SK-N-DZ (cell line): Measurements from ENCODE around the gene ABCA7.

Experiments
- DNase-seq: peaks from one replicate; pipeline ENCODE4 v3.0.0-alpha.2; 2015; ENCODE audit warnings: low spot score

ABCA7 gene

DNA sequence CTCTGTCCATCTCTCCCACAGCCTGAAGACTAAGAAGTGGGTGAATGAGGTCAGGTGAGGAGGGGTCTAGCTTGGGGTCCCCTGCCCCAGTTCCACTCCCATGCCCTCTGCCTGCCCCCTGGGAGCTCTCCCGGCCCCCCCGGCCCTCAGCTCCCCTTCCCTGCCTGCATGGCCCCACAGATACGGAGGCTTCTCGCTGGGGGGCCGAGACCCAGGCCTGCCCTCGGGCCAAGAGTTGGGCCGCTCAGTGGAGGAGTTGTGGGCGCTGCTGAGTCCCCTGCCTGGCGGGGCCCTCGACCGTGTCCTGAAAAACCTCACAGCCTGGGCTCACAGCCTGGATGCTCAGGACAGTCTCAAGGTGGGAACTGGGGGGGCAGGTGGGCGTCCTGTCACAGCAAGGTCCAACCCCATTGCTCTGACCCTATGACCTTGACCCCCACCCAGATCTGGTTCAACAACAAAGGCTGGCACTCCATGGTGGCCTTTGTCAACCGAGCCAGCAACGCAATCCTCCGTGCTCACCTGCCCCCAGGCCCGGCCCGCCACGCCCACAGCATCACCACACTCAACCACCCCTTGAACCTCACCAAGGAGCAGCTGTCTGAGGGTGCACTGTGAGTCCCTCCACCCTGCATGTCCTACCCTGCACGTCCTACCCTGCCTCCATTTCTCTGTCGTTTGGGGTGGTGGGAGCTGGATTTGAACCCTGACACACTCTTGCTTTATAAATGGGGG, 16.1 kb downstream of the ABCA7 start:
- DNase-seq: no peak

DNA sequence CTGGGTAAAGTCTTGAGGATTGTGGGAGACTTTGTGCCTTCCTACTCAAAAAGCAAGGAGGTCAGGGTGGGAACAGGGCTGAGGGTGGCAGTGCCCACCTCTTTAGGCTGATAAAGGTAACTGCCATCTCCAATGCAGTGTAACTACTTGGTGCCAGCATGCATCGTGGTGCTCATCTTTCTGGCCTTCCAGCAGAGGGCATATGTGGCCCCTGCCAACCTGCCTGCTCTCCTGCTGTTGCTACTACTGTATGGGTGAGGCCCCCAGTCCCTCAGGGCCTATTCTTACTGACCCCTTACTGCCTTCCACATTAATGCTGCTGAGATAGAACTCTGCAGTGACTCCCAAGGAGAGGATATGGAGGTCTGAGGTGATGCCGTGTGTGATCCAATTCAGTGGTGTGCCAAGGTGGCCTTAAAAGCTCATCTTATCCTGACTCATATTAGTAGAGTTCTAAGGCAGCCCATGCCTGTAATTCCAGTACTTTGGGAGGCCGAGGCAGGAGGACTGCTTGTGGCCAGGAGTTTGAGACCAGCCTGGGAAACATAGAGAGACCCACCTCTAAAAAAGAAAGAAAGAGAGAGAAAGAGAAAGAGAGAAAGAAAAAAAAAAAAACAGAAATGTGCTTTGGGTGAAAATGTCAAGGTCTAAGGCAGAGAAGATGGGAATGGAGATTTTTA, 17.4 kb downstream of the ABCA7 start:
- peak; percentile 74 for DNase-seq

DNA sequence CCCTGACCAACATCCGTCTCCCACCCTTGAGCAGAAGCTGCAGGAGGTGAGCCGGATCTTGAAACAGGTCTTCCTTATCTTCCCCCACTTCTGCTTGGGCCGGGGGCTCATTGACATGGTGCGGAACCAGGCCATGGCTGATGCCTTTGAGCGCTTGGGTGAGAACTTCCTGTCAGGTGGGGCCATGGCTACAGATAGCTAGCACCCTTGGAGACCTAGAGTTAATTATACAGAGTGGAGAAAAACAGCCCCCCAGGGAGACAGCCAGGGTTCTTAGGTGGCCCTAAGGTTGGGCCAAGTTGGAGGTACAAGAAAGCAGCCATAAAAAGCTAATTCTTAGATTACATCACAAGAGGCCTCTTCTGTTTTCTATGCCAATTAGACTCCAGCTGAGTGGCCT, 18.2 kb downstream of the ABCA7 start:
- no peak for DNase-seq

DNA sequence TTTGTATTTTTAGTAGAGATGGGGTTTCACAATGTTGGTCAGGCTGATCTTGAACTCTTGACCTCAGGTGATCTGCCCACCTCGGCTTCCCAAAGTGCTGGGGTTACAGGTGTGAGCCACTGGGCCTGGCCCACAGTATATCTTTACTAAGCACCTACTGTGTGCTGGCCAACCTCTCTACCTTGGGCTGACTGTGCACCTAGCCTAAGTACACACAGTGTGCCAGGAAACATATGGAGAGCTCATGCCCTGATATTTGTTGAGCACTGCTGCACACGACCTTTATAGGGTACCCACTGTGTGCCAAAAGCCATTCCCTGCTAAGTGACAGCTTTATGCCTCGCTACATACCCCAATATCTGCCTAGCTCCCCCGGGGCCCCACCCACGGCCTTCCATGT, 20.8 kb downstream of the ABCA7 start:
- DNase-seq: no peak

DNA sequence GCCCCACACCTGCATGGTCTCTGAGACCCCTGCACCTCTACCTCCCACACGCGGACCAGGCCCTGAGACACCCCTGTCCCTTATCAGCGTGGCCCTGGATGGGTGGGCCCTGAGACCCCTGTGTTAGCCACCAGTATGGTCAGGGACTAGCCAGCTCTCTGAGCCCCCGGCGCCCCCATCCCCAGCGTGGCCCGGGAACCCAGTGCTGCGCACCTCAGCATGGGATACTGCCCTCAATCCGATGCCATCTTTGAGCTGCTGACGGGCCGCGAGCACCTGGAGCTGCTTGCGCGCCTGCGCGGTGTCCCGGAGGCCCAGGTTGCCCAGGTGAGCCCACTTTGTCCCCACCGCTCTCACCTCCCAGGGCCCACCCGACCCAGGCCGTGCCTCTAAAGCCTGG, 22.1 kb downstream of the ABCA7 start:
- DNase-seq: no peak

DNA sequence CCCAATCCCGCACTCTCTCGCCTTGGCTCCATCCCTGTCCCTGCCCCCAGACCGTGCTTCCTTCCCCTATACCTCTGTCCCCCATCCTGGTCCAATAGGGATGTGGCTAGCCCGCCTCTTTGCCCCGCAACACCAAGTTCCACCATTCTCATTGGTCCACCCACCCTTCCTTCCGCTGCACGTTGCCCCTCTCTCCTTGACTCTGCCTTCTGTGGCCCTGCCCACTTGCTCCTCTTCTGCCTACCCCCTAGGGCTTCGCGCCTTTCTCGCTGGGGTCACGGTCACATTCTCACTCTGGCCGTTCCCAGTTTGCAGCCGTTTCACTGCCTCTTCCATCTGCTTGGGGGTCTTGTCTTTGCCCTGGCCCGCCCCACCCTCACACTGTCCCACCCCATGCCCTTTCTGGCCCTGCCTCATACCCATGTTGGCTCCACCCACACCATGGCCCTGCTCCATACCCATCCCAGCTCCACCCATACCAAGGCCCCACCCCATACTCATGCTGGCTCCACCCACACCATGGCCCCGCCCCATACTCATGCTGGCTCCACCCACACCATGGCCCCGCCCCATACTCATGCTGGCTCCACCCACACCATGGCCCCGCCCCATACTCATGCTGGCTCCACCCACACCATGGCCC, 22.6 kb downstream of the ABCA7 start:
- no peak for DNase-seq

DNA sequence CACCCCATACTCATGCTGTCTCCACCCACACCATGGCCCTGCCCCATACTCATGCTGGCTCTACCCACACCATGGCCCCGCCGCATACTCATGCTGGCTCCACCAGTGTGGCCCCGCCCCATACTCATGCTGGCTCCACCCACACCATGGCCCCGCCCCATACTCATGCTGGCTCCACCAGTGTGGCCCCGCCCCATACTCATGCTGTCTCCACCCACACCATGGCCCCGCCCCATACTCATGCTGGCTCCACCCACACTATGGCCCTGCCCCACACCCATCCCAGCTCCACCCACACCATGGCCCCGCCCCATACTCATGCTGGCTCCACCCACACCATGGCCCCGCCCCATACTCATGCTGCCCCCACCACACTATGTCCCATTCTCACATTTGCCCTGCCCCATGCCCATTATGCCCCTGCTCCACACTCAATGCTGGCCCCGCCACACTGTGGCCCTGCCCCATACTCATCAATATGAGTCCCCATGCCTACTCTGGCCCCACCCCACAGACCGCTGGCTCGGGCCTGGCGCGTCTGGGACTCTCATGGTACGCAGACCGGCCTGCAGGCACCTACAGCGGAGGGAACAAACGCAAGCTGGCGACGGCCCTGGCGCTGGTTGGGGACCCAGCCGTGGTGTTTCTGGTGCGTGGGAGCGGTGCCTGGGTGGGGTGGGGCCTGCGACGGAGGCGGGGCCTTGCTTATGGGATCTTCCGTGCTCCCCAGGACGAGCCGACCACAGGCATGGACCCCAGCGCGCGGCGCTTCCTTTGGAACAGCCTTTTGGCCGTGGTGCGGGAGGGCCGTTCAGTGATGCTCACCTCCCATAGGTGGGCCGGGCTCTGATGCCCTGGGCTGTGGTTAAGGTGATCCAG, 23.4 kb downstream of the ABCA7 start:
- no peak for DNase-seq

DNA sequence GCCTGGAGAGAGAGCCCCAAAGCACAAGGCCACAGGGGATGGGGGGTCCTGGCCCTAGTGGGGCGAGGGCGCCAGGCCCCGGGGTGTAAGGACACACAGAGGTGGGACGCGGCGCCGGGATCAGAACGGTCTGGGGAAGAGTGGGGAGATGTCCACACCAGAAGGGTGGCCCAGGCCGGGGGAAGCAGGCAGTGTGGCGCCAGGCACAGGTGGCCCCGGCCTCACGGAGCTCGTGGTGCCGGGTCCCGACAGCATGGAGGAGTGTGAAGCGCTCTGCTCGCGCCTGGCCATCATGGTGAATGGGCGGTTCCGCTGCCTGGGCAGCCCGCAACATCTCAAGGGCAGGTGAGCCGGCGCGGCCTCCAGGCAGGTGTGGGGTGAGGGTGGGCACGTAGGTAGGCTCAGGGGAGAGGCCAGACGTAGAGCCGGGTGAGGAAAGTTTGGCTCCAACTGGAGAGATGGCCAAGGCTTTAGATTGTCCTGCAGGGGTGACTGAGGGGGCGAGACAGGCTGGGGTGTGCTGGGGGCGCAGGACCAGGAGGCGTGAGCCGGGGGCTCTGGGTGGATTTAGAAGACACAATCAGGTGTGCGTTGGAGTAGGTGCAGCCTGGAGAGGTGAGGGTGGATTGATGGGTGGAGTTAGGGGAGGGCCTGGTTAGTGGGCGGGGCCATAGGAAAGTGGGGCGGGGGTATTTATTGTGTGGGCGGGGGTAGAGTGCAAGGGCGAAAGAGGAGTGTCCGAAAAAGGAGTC, 24.2 kb downstream of the ABCA7 start:
- no peak for DNase-seq

DNA sequence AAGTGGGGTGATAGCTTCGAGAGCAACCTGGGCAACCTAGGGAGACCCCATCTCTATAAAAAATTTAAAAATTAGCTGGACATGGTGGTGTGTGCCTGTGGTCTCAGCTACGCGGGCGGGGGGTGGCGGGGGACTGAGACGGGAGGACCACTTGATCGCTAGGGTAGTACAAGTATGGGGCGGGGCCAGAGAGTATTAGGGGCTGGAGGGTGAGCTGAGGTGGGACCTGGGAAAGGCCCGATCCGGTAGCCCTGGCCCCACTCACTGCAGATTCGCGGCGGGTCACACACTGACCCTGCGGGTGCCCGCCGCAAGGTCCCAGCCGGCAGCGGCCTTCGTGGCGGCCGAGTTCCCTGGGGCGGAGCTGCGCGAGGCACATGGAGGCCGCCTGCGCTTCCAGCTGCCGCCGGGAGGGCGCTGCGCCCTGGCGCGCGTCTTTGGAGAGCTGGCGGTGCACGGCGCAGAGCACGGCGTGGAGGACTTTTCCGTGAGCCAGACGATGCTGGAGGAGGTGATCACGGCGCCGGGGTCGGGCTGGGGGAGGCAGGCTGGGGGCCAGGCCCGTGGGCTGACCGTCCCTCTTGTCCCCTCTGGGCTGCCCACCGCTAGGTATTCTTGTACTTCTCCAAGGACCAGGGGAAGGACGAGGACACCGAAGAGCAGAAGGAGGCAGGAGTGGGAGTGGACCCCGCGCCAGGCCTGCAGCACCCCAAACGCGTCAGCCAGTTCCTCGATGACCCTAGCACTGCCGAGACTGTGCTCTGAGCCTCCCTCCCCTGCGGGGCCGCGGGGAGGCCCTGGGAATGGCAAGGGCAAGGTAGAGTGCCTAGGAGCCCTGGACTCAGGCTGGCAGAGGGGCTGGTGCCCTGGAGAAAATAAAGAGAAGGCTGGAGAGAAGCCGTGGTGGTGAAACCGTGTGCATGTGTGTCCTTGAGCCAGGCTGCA, 25.0 kb downstream of the ABCA7 start:
- peak; percentile 67 for DNase-seq

DNA sequence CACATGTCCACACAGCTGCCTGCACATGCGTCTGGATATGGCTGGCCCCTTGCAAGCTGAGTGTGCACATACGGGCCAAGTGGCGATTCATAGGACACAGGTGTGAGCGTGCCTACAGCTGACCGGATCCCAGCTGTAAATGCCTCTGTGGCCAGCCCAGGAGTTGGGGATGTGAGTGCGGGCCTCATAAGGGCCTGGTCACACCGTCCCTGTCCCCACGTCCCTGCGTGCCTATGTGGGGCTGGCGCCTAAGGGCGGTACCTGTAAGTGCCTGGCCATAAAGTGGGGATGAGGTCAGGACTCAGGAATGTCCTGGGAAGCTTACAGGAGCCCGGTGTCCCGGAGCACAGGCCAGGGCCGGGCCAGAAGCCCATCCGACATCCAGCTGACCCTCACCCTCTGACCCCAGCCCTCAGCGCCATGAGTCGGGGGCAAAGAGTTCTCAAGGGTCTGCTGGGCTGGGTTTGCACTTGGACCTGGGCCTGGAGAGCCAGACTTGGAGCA, 25.8 kb downstream of the ABCA7 start:
- no peak for DNase-seq

DNA sequence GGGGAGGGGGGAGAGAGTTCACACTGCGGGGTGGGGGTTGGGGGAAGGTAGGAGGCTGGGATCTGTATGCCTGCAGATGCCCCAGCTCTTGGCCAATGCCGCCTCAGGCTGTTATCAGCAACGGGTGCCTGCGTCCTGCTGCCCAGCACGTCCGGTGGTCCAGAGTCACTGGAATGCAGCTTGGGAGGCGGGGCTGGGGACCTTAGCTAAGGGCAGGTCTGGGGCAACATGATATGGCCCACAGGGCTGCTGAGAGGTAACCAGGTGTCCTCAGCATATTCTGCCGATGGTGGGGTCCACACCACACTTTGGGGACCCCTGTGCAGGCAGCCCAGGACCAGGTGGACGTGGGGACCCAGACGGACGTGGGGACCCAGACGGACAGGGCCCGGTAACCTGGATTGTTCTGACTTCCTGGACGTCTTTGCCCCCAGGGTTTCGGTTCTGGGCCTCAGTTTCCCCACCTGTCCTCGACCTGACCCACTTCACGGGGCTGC, 26.4 kb downstream of the ABCA7 start:
- DNase-seq: no peak

DNA sequence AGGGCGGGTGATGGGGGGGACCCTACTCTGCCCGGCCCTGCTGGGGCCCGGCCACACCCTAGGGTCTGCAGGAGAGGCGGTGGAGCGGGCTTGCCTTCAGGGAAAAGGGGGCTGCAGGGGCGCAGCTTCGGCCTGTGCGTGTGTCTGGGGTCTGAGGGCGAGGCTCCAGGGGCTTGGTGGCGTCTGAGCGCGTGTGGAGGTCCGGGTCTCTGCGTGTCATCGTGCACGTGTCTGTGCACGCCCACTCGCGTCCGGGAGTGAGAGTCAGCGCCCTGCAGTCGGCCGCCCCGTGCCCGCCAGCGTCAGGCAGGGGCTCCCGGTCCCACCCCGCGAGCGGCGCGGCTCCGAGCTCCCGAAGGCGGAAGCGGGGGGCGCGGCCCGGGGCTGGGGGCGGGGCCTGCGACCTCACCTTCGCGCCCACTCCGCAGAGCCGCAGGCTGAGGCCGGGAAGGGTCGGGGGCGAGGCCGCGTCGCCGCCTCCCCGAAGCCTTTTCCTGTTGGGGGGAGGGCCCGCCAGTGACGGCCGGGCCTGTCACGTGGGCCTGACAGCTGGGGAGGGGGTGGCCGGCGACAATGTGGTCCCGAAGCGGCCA, 26.9 kb downstream of the ABCA7 start, which contains the start of gene ARHGAP45:
Gene ARHGAP45 (plus strand): TSS at position 420 of the 593 bp plus-strand sequence. CDS start 239 bp downstream, outside the sequence.
- DNase-seq: no peak

DNA sequence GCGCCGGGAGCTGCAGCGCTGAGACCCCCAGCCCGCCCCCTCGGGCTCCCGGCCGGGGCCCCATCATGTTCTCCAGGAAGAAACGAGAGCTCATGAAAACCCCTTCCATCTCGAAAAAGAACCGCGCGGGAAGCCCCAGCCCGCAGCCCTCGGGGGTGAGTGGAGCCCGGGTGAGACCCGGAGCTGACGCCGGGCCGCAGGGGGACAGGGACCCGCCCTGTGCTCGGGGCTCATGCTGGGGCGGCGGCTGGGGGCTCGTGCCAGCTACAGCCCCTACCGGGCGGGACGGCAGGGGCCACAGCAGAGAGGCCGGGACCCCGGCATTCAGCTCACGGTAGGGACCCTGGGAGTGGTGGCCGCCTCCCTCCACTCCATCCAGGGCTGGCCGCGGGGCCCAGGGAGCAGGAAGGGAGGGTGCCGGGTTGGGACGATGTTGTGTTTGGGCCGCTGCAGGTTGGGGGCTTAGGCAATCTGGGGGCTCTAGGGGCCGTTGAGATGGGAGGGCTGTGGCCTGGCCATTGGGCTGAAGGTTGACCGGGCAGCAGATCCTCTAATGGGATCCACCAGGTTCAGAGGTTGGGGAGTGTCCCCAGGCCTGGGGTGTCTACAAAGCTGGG, 27.5 kb downstream of the ABCA7 start:
- DNase-seq: no peak

DNA sequence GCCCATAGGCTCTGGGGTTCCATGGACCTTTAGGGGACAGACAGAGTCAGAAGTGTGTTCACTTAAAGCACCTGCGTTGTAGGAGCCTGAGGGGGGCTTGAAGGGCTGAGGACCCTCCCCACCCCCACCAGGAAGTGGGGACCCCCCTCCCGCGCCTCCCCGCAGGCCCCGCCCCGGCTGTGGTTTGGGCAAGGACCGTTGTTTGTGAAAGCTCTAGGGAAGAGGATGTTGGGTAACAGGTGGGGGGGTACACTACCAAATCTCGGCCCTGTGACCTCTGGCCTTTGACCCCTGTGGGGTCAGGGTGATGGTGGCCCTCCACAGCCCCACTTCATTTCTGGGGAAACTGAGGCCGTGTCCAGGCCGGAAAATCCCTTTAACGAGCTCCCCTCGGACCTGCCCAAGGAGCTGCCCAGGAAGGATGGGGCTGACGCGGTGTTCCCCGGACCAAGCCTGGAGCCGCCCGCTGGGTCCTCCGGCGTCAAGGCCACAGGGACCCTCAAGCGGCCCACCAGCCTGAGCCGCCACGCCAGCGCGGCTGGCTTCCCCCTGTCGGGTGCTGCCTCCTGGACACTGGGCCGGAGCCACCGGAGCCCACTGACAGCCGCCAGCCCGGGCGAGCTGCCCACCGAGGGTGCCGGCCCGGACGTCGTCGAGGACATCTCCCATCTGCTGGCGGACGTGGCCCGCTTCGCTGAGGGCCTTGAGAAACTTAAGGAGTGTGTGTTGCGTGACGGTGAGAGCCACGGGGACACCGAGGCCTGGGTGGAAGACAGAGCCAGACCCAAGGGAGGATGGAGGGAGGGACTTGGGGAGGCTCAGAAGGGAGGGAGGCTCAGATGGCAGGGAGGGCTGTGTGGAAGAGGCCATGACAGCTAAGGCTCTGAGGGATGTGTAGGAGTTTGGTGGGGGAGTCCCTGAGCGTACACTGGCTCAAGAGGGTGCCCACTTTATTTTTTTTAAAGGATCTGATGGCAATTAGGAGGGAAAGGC, 28.4 kb downstream of the ABCA7 start:
- DNase-seq: no peak

DNA sequence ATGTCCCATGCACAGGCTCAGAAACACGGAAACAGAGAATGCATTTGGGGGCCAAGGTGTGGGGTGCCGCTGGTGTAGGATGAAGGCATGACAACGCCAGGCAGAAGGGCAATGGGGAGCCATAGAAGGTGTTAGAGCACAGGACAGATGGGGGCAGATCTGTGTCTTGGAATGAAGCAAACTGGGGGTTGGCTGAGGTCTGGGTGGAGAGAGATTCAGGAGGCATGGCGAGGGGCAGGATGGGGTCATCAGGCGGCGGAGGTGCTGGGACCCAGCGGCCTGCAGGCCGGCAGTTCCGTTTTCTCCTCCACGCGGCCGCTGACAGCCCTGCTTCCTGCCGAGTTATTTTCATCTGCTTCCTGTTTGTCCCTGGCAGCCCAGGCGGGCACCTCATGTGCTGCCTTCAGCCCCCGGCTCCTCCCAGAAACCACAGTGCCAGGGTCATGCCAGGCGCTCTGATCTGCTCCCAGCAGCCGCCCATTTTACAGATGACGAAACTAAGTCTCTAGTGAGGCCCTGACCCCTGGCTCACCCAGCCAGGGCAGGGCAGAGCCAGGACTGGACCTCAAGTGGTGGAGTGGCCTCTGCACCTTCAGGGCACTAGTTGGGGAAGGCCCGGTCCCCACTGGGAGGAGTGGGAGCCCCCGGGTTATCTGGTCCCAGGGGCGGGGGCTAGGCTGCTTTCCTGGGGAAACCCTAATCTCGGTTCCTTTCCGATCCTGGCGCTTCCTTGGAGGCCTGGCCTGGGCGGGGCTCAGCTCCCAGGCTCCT, 29.3 kb downstream of the ABCA7 start:
- no peak for DNase-seq

DNA sequence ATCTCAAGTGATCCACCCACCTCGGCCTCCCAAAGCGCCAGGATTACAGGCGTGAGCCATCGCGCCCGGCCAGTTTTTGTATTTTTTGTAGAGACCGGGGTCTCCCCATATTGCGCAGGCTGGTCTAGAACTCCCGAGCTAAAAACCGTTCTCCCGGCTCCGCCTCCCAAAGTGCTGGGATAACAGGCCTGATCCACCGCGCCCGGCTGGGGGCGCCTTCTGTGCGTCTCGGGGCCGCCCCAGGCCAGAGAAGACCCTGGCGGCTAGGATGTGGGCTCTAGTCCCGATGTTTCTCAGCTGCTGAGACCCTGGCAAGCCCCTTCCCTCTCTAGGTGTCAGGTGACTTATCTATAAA, 30.6 kb downstream of the ABCA7 start:
- DNase-seq: no peak
